SU-DHL-6 (cell line): ENCODE measurements around the gene NOD1.
A peak's percentile ranks its signal among the peaks of the same experiment; 100 is the strongest.

Experiments used
- H2AFZ ChIP-seq: fragments of 200-600 bp; sonication (generic); 2 replicates; pipeline ENCODE4 v1.6.1; 2014; ENCODE audit warnings: low read depth, mild to moderate bottlenecking, moderate library complexity, mixed read lengths, antibody characterized with exemption, low read length; ENCODE audit not compliant: severe bottlenecking
- H3F3A ChIP-seq: fragments of 200-600 bp; shearing (Covaris generic); 2 replicates; pipeline ENCODE4 v1.6.0; 2016; ENCODE audit warnings: antibody characterized with exemption, mild to moderate bottlenecking; ENCODE audit not compliant: insufficient read depth
- H3K27ac ChIP-seq: fragments of 200-600 bp; sonication (generic); 2 replicates; pipeline ENCODE4 v1.5.1; 2016; ENCODE audit warnings: low read depth, mild to moderate bottlenecking, low read length, moderate library complexity, mixed read lengths
- H3K27me3 ChIP-seq: fragments of 200-600 bp; sonication (generic), shearing (Covaris generic); 2 replicates; pipeline ENCODE4 v1.6.0; 2014; ENCODE audit warnings: mild to moderate bottlenecking, low read length
- H3K36me3 ChIP-seq: fragments of 200-600 bp; sonication (generic); 2 replicates; pipeline ENCODE4 v1.6.1; 2014; ENCODE audit warnings: mild to moderate bottlenecking, low read length, mixed read lengths
- H3K4me2 ChIP-seq: fragments of 300-600, 200-600 bp; shearing (Covaris generic), sonication (generic); 2 replicates; pipeline ENCODE4 v1.6.0; 2014; ENCODE audit warnings: low read length, low read depth, mild to moderate bottlenecking; ENCODE audit not compliant: poor library complexity, severe bottlenecking
- H3K4me3 ChIP-seq: fragments of 200-600 bp; sonication (generic); 2 replicates; pipeline ENCODE4 v1.5.1; 2014; ENCODE audit warnings: antibody characterized with exemption, low read length, mild to moderate bottlenecking, mixed read lengths; ENCODE audit not compliant: insufficient read depth, poor library complexity, severe bottlenecking
- H3K79me2 ChIP-seq: fragments of 200-600 bp; sonication (generic); 2 replicates; pipeline ENCODE4 v1.6.1; 2014; ENCODE audit warnings: mild to moderate bottlenecking, low read length, moderate library complexity; ENCODE audit not compliant: insufficient read depth
- H3K9ac ChIP-seq: fragments of 200-600 bp; sonication (generic); 2 replicates; pipeline ENCODE4 v1.7.0; 2014; ENCODE audit warnings: mild to moderate bottlenecking, low read length
- H3K9me2 ChIP-seq: fragments of 200-600 bp; sonication (generic); replicated peaks from 2 replicates; pipeline ENCODE4 v1.6.1; 2014; ENCODE audit warnings: low read length; ENCODE audit not compliant: insufficient read depth
- H3K9me3 ChIP-seq: fragments of 200-600 bp; sonication (generic); 2 replicates; pipeline ENCODE4 v1.6.1; 2014; ENCODE audit warnings: low read length, mixed read lengths; ENCODE audit not compliant: insufficient read depth
- H4K20me1 ChIP-seq: fragments of 200-600 bp; sonication (generic); 2 replicates; pipeline ENCODE4 v1.6.1; 2014; ENCODE audit warnings: low read depth, mild to moderate bottlenecking, antibody characterized with exemption, low read length, moderate library complexity, mixed read lengths
- EZH2phosphoT487 ChIP-seq: fragments of 200-600 bp; sonication (generic), shearing (Covaris generic); conservative IDR thresholded peaks from 2 replicates; pipeline ENCODE4 v1.6.1; 2018; ENCODE audit warnings: mild to moderate bottlenecking, antibody characterized with exemption, low read length, moderate library complexity, mixed read lengths
- TF ChIP-seq, protein P1 (sequence below): fragments of 200-600 bp; sonication (generic); IDR thresholded peaks from one replicate; pipeline ENCODE4 v1.5.1; 2017; ENCODE audit warnings: antibody characterized with exemption, mild to moderate bottlenecking, low read length, moderate library complexity; ENCODE audit not compliant: insufficient read depth, poor library complexity, severe bottlenecking

NOD1 gene

DNA sequence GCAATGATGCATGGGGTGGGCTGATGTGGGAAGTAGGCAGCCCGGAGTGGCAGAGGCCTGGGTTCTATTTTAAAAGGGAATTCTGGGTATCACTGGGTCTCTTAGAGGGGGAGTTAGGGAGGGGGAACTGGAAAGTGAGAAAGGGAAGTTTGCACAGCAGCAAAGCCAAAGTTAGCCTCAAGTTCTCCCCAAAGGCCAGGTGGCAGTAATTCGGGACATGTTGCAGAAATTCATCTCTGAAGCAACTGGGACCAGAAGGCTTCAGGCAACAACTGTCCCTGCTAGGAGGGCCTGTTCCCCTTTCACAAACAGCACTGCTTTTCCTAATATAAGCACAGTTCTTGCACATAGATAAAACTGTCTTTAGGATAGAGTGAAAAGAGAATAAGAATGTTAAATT is 67.4 kb downstream of the NOD1 start:
- peak overlapping the region; percentile 24 for H3K4me2 ChIP-seq
- no peaks in the 10 kb centered on the region for H4K20me1 ChIP-seq
- peaks cover 11% of the 10 kb centered on the region; the same call in 1 of the 2 replicates for H3K9me3 ChIP-seq
- H3F3A ChIP-seq: peaks cover 5% of the 10 kb centered on the region; the same call in 1 of the 2 replicates
- peaks cover 10% of the 10 kb centered on the region for H3K36me3 ChIP-seq
- peak overlapping the region; percentile 19 for H3K27ac ChIP-seq
- no peak overlapping the region for H3K4me3 ChIP-seq
- H2AFZ ChIP-seq: no peak overlapping the region
- H3K9ac ChIP-seq: no peak overlapping the region
- no peaks in the 10 kb centered on the region for H3K27me3 ChIP-seq
- TF ChIP-seq, protein P1, sequence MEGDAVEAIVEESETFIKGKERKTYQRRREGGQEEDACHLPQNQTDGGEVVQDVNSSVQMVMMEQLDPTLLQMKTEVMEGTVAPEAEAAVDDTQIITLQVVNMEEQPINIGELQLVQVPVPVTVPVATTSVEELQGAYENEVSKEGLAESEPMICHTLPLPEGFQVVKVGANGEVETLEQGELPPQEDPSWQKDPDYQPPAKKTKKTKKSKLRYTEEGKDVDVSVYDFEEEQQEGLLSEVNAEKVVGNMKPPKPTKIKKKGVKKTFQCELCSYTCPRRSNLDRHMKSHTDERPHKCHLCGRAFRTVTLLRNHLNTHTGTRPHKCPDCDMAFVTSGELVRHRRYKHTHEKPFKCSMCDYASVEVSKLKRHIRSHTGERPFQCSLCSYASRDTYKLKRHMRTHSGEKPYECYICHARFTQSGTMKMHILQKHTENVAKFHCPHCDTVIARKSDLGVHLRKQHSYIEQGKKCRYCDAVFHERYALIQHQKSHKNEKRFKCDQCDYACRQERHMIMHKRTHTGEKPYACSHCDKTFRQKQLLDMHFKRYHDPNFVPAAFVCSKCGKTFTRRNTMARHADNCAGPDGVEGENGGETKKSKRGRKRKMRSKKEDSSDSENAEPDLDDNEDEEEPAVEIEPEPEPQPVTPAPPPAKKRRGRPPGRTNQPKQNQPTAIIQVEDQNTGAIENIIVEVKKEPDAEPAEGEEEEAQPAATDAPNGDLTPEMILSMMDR: no peak
- TF ChIP-seq EZH2phosphoT487: no peak
- H3K79me2 ChIP-seq: no peaks in the 10 kb centered on the region
- no peaks in the 10 kb centered on the region for H3K9me2 ChIP-seq

DNA sequence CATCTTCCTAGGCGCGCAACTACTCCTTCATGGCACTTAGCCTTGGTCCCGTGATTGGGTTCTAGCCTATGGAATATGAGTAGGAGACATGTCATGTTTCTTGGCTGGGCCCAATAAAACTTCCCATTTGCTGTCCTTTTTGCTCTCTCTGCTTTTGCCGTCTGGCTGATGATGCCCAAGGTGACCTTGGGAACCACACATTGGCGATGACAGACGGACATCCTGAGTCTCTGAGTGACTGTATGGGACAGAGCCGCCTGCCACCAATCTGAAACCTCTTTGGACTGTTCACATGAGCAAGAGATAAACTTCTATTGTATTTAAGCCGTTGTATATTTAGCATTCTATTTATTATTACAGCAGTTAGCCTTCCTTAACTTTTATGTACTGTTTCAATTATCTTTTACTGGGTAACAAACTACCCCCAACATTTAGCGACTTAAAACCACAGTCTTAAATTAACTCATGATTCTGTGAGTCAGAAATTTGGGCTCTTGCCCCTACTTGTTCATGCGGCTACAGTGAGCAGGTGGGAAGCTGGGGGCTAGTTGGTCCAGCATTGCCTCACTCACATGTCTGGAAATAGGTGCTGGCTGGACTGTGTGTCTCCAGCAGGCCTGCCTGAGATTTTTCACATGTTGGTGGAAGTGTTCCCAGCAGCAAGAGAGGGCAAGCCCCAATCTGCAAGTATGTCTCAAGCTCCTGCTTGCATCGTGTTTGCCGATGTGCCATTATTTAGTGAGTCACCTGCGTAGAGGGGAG is 71.7 kb downstream of the NOD1 start:
- H3K4me2 ChIP-seq: no peak overlapping the region
- TF ChIP-seq, protein P1: no peak
- no peak for TF ChIP-seq EZH2phosphoT487
- no peak overlapping the region for H2AFZ ChIP-seq
- H3K4me3 ChIP-seq: no peak overlapping the region
- H3K79me2 ChIP-seq: no peaks in the 10 kb centered on the region
- H4K20me1 ChIP-seq: no peaks in the 10 kb centered on the region
- H3F3A ChIP-seq: peaks cover 5% of the 10 kb centered on the region; the same call in 1 of the 2 replicates
- H3K9ac ChIP-seq: no peak overlapping the region
- no peaks in the 10 kb centered on the region for H3K9me3 ChIP-seq
- H3K9me2 ChIP-seq: no peaks in the 10 kb centered on the region
- H3K27ac ChIP-seq: no peak overlapping the region
- no peaks in the 10 kb centered on the region for H3K36me3 ChIP-seq
- no peaks in the 10 kb centered on the region for H3K27me3 ChIP-seq

DNA sequence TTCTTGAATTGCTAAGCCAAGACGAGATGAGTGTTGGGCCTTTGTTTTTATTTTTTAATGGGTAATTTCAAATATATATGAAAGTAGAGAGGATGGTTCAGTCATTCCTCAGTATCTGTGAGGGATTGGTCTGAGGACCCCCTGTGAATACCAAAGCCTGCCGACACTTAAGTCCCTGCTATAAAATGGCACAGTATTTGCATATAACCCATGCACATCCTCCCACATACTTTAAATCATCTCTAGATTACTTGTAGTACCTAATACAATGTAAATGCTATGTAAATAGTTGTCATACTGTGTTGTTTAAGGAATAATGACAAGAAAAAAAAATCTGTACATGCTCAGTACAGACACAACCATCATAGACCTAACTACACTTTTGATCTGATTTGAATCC is 73.4 kb downstream of the NOD1 start:
- Histone ChIP-seq H3K9me2 (no peaks in the 10 kb centered on the region), H3K9ac (no peak overlapping the region), H3K36me3 (no peaks in the 10 kb centered on the region), H3K4me2 (no peak overlapping the region), H3K4me3 (no peak overlapping the region), H2AFZ (no peak overlapping the region), H4K20me1 (no peaks in the 10 kb centered on the region), H3K79me2 (no peaks in the 10 kb centered on the region), H3K27me3 (no peaks in the 10 kb centered on the region), H3K27ac (no peak overlapping the region), H3K9me3 (no peaks in the 10 kb centered on the region), H3F3A (no peaks in the 10 kb centered on the region)
- no peak for TF ChIP-seq EZH2phosphoT487
- TF ChIP-seq, protein P1: no peak
